ENCODE results near the gene IGF1R.
A peak's percentile ranks its signal among the peaks of the same experiment; 100 is the strongest.

The IGF1R gene

GRCh38 chr15:98844261-98844660, 195.9 kb downstream of the IGF1R start:
- Histone ChIP-seq H3K9ac (ENCODE audit: low read depth, low read length) (no peak overlapping the region), H4K20me1 (ENCODE audit: insufficient read depth, low read length) (peaks cover 32% of the 10 kb centered on the region), H3K27ac (ENCODE audit: low read length) (no peak overlapping the region), H3K4me1 (ENCODE audit: insufficient read depth, low read length) (peaks cover 11% of the 10 kb centered on the region), H3K36me3 (ENCODE audit: insufficient read depth, low read length) (no peaks in the 10 kb centered on the region), H3K4me3 (ENCODE audit: low read depth in 1 of 2, low read length in 2 of 2) (no peak overlapping the region), H2AFZ (ENCODE audit: low read depth, low read length) (no peak overlapping the region), H3K9me3 (ENCODE audit: insufficient read depth, low read length, severe bottlenecking) (no peaks in the 10 kb centered on the region), H3K27me3 (ENCODE audit: insufficient read depth, low read length, poor library complexity) (no peaks in the 10 kb centered on the region), H3K4me2 (ENCODE audit: insufficient read depth, low read length) (no peak overlapping the region), H3K79me2 (ENCODE audit: insufficient read depth, low read length) (peaks cover 66% of the 10 kb centered on the region)
- no peak for ATAC-seq (ENCODE audit: insufficient read depth, low read depth)
- DNase-seq, result no peak
- no peak for TF ChIP-seq EZH2 (IDR thresholded peaks at IDR 0.05; ENCODE audit: borderline replicate concordance, low read depth, low read length, severe bottlenecking)

- H3K4me1 ChIP-seq (ENCODE audit: insufficient read depth, low read length), result peaks cover 21% of the 10 kb centered on the region
- peak; percentile 40 for DNase-seq
- peak; percentile 39 for ATAC-seq (ENCODE audit: insufficient read depth, low read depth)
- H3K27ac ChIP-seq (ENCODE audit: low read length), result no peak overlapping the region
- H3K4me2 ChIP-seq (ENCODE audit: insufficient read depth, low read length), result no peak overlapping the region
- no peak overlapping the region for H2AFZ ChIP-seq (ENCODE audit: low read depth, low read length)
- H3K9ac ChIP-seq (ENCODE audit: low read depth, low read length), result no peak overlapping the region
- H4K20me1 ChIP-seq (ENCODE audit: insufficient read depth, low read length), result peaks cover 28% of the 10 kb centered on the region
- no peak for TF ChIP-seq EZH2 (IDR thresholded peaks at IDR 0.05; ENCODE audit: borderline replicate concordance, low read depth, low read length, severe bottlenecking)
- no peak for TF ChIP-seq CTCF (IDR thresholded peaks at IDR 0.05; ENCODE audit: borderline replicate concordance, extremely low read depth, low read length, poor library complexity, severe bottlenecking)
- no peaks in the 10 kb centered on the region for H3K9me3 ChIP-seq (ENCODE audit: insufficient read depth, low read length, severe bottlenecking)
- H3K36me3 ChIP-seq (ENCODE audit: insufficient read depth, low read length), result no peaks in the 10 kb centered on the region
- H3K4me3 ChIP-seq (ENCODE audit: low read depth in 1 of 2, low read length in 2 of 2), result no peak overlapping the region
- no peaks in the 10 kb centered on the region for H3K27me3 ChIP-seq (ENCODE audit: insufficient read depth, low read length, poor library complexity)
- peaks cover 67% of the 10 kb centered on the region for H3K79me2 ChIP-seq (ENCODE audit: insufficient read depth, low read length)
Observed at GRCh38 chr15:98845138-98845884, 197.0 kb downstream of the IGF1R start.

GRCh38 chr15:98850961-98851572, 202.7 kb downstream of the IGF1R start:
- Histone ChIP-seq H3K27ac (ENCODE audit: low read length) (peak overlapping the region; percentile 93), H3K4me1 (ENCODE audit: insufficient read depth, low read length) (peaks cover 44% of the 10 kb centered on the region), H3K79me2 (ENCODE audit: insufficient read depth, low read length) (peaks cover 81% of the 10 kb centered on the region), H3K4me3 (ENCODE audit: low read depth in 1 of 2, low read length in 2 of 2) (peak overlapping the region; percentile 14 to 74; a peak in 3 of 4 replicates), H3K4me2 (ENCODE audit: insufficient read depth, low read length) (peak overlapping the region; percentile 90), H3K27me3 (ENCODE audit: insufficient read depth, low read length, poor library complexity) (no peaks in the 10 kb centered on the region), H3K36me3 (ENCODE audit: insufficient read depth, low read length) (no peaks in the 10 kb centered on the region), H3K9me3 (ENCODE audit: insufficient read depth, low read length, severe bottlenecking) (no peaks in the 10 kb centered on the region), H3K9ac (ENCODE audit: low read depth, low read length) (peak overlapping the region; percentile 72), H4K20me1 (ENCODE audit: insufficient read depth, low read length) (peaks cover 16% of the 10 kb centered on the region), H2AFZ (ENCODE audit: low read depth, low read length) (peak overlapping the region; percentile 60)
- ATAC-seq (ENCODE audit: insufficient read depth, low read depth) (peak; percentile 75), DNase-seq (peak; percentile 86)
- peak; percentile 94 for TF ChIP-seq CTCF (IDR thresholded peaks at IDR 0.05; ENCODE audit: borderline replicate concordance, extremely low read depth, low read length, poor library complexity, severe bottlenecking)
- TF ChIP-seq EZH2 (IDR thresholded peaks at IDR 0.05; ENCODE audit: borderline replicate concordance, low read depth, low read length, severe bottlenecking), result no peak

GRCh38 chr15:98853161-98853560, 204.8 kb downstream of the IGF1R start:
- Histone ChIP-seq H3K4me2 (ENCODE audit: insufficient read depth, low read length) (peak overlapping the region; percentile 90), H3K9ac (ENCODE audit: low read depth, low read length) (peak overlapping the region; percentile 72), H3K36me3 (ENCODE audit: insufficient read depth, low read length) (no peaks in the 10 kb centered on the region), H3K27ac (ENCODE audit: low read length) (peak overlapping the region; percentile 93), H3K27me3 (ENCODE audit: insufficient read depth, low read length, poor library complexity) (no peaks in the 10 kb centered on the region), H3K79me2 (ENCODE audit: insufficient read depth, low read length) (peaks cover 74% of the 10 kb centered on the region), H3K9me3 (ENCODE audit: insufficient read depth, low read length, severe bottlenecking) (no peaks in the 10 kb centered on the region), H4K20me1 (ENCODE audit: insufficient read depth, low read length) (peaks cover 4% of the 10 kb centered on the region; the same call in 1 of the 2 replicates), H2AFZ (ENCODE audit: low read depth, low read length) (peak overlapping the region; percentile 74), H3K4me3 (ENCODE audit: low read depth in 1 of 2, low read length in 2 of 2) (peak overlapping the region; percentile 37 to 74), H3K4me1 (ENCODE audit: insufficient read depth, low read length) (peaks cover 50% of the 10 kb centered on the region)
- ATAC-seq (ENCODE audit: insufficient read depth, low read depth) (peak; percentile 31), DNase-seq (peak; percentile 84)
- TF ChIP-seq CTCF (IDR thresholded peaks at IDR 0.05; ENCODE audit: borderline replicate concordance, extremely low read depth, low read length, poor library complexity, severe bottlenecking), result no peak

Data from DND-41 (cell line).